Measurements from ENCODE around the gene OXTR.

GRCh38 chr3:8817486-8817885 lies 48.1 kb upstream of the OXTR start:
- TF ChIP-seq CTCF (IDR thresholded peaks at IDR 0.05) (no peak), ZFX (IDR thresholded peaks at IDR 0.05; ENCODE audit: borderline replicate concordance) (no peak)

Data from 22Rv1 (cell line).